ENCODE results near the gene FUZ.

The FUZ gene

DNA sequence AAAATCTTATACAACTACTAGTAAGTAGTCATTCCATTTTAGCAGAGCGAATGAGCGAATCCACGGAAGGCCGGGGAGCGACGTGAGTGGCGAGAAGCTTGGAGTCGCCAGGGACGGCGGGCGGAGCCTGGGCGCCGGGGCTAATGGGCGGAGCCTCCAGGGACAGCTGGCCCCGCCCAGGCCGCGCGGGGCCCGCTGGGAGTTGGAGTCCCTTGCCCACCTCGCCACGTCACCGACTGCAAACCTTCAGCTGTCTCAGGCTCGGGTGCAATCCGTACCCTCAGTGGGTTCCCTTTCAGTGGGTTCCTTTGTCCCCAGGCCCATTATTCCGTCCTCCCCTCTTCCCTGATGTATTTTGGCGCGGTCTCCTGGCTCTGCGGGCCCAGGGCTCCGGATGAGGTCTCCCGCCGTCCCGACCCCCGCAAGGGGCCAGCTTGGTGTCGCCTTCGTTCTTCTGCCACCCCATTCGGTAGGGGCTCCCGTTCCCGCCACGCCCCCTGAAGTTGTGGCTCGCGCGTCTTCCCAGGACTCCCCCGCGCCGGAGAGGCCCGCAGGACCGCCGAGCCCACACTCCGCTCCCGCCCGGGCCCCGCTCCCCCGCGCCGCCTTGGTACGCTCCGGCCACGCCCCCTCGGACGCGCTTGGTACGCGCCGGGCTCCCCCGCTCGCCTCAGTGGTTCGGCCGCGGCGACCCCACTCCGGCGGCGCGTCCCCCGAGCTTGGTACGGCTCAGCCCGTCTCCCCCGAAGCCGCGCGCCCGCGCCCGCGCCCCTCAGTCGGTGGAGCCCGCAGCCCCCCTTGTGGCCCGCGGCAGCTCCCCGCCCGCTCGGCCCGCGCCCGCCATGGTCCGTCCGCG lies 37.6 kb upstream of the FUZ start, which contains the start of gene PTOV1:
Gene PTOV1 (plus strand): TSS at position 673 of the 856 bp plus-strand sequence.
- peak; percentile 89 for DNase-seq (ENCODE audit: low spot score)

DNA sequence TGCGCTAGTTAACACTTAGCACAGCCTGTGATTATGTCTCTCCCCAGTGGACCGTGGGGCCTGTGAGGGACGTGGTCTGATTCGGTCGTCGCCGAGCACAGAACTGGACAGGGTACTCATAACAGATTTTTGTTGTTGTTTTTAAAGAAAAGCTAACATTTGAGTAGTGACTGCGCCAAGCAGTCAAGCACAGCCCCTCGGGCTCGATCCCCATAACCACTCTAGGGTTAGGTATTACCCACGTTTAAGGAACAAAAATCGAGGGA lies 37.1 kb upstream of the FUZ start:
- no peak for DNase-seq (ENCODE audit: low spot score)

- DNase-seq (ENCODE audit: low spot score) = no peak
Measured at GRCh38 chr19:49849433-49850220, 36.5 kb upstream of the FUZ start.

DNA sequence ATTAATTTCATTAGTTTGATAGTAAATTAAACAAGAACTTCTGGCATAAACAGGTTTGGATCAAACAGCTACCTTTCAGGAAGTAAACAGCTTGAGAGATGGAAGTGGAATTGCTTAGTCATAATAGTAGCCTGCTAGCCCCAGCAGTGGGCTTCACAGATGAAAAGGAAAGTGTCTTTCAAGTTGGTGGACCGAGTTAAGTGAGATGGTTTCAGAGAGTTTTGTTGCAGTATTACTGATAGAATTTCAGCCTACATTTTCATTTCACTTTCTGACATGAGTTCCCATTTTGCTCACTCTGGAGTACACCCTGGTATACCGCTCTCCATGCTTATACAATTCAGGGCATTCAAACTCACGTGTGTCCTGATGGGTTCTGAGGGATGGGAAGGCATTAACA lies 35.8 kb upstream of the FUZ start:
- DNase-seq (ENCODE audit: low spot score) = no peak

DNA sequence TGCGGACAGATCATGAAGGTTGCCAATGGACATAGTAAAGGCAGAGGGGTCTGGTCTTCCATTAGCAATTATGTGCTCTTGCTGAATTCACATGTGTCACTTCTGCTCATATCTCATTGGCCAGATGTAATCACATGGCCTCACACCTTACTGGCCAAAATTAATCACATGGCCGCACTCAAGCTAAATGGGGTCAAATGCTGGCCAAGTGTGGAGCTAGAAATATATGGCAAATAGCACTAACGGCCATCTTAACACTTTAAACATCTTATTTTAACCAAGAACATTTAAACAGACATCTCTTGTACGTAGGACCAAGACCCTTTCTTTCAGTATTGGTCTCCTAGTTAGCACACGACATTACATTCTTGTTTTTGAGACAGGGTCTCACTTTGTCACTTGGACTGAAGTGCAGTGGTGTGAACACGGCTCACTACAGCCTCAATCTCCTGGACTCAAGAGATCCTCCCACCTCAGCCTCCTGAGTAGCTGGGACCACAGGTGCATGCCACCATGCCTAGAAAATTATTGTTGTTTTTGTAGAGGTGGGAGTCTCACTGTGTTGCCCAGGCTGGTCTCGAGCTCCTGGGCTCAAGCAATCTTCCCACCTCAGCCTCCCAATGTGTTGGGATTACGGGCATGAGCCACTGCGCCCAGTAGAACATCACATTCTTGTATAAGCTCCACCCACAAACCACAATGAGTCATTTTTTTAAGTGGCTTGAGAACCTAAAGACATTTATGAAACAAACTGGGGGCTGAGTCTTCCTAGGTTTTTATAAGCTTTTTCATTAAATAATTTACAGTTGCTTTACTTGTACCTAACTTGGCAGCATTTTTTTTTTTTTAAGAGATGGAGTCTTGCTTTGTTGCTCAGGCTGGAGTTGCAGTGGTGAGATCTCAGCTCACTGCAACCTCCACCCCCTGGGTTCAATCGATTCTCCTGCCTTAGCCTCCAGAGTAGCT lies 34.9 kb upstream of the FUZ start:
- no peak for DNase-seq (ENCODE audit: low spot score)

DNA sequence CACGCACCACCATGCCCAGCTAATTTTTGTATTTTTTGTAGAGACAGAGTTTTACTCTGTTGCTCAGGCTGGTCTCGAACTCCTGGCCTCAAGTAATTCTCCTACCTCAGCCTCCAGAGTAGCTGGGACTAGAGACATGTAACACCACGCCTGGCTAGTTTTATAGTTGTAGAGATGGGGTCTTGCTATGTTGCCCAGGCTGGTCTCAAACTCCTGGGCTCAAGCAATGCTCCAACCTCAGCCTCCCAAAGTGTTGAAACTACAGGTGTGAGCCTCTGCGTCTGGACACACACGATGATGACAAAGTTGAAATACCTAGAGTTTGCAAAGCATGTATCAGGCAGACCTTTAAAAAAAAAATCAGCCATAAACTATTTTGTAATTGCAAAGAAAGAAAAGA lies 33.3 kb upstream of the FUZ start:
- no peak for DNase-seq (ENCODE audit: low spot score)

- no peak for DNase-seq (ENCODE audit: low spot score)
Measured at GRCh38 chr19:49845414-49845813, 32.3 kb upstream of the FUZ start.

GRCh38 chr19:49844138-49845095 lies 31.3 kb upstream of the FUZ start:
- DNase-seq (ENCODE audit: low spot score) = no peak

DNA sequence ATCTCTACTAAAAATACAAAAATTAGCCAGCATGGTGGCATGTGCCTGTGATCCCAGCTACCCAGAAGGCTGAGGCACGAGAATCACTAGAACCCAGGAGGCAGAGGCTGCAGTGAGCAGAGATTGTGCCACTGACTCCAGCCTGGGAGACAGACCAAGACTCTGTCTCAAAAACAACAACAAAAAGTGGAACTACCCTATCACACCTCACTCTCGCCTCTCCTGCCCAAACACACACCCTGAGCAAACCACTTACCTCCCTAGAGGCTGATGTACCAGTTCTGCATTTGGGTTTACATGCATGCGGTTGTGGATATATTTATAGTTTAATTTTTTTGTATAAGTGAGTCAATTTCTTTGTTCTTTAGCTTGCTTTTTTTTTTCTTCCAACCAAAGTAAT lies 30.2 kb upstream of the FUZ start:
- no peak for DNase-seq (ENCODE audit: low spot score)

GRCh38 chr19:49840736-49841249 lies 27.7 kb upstream of the FUZ start:
- DNase-seq (ENCODE audit: low spot score) = no peak

DNA sequence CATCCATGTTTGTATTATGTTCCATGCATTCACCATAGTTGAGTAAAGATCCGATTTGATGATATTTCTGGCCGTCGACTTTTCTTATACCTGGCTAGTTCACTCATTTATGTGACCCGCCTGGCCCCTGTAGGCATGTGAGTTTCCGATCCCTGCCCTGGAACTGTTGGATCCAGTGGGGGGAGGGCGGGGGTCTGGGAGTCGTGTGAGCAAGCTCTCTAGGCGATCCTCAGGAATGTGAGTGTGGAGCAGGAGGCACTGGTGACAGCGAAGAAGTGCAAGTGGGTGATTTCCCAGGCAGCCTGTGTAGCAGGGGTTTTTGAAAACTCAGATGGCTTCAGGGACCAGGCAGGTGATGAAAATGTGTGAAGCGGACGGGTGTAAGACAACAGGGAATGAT lies 27.2 kb upstream of the FUZ start:
- DNase-seq (ENCODE audit: low spot score) = no peak

DNA sequence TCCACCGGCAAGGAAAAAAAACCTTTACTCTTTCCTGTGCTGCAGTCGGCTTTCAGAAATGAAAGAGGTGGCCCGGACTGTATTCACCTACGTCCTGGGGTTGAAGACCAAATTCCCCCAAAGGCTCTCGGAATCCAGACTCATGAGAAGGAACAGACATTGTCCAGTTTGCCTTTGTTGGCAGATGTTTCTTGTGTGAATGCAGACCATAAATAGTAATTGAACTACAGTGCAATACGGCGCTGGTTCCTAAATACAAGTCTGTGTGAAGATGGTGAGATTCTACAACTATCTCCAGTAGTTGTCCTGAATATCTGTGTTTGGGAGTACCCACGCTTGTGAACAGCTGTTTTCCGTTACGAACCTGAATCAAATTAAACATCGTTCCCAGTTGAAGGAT lies 26.6 kb upstream of the FUZ start:
- no peak for DNase-seq (ENCODE audit: low spot score)

- DNase-seq (ENCODE audit: low spot score) = no peak
Measured at GRCh38 chr19:49838885-49839588, 25.9 kb upstream of the FUZ start.

GRCh38 chr19:49837425-49837824 lies 24.3 kb upstream of the FUZ start:
- DNase-seq (ENCODE audit: low spot score) = no peak

DNA sequence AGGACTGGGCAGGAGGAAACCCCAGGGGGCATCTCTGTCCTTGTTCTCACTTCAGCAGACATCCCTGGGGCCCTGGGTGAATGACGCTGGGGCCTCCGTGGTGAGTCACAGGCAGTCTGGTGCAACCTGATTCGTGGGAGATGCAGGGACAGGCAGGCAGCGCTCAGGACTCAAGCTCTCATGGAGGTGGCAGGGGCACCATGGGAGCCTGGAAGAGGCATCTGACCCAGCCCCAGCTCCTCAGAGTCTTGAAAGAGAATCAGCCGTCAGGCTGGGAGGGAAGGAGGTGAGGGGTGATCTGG lies 23.9 kb upstream of the FUZ start:
- no peak for DNase-seq (ENCODE audit: low spot score)

DNA sequence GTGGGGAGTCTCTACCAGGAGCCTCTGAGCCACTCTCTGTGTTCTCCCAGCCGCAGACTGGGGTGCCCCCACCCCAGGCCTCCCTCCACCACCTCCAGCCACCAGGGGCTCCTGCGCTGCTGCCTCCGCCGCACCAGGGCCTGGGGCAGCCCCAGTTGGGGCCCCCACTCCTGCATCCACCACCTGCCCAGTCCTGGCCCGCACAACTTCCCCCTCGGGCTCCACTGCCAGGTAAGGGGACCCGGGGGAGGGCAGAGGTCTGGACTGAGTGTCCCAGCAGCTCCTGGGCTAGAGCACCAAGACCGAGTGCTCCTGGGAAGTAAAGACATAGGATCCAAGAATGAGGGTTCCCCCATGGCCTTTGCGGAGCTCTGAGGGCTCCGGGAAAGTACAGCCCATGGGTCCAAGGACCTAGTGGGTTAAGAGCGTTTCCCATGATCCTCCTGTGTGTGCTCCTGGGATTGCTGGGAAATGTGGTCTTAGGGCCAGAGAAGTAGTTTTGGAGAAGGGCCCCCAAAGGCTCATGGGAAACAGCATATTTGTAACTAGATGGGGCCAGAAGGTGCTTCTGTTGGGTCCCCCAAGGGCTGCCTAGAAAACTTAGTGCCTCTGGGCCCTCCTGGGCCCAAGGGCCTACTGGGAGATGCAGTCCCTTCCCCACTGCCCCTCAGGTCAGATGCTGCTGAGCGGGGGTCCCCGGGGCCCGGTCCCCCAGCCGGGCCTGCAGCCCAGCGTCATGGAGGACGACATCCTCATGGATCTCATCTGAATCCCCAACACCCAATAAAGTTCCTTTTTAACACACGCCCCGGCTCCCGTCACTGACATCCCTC lies 23.3 kb upstream of the FUZ start:
- DNase-seq (ENCODE audit: low spot score) = no peak

- DNase-seq (ENCODE audit: low spot score) = no peak
Measured at GRCh38 chr19:49835562-49835961, 22.5 kb upstream of the FUZ start.

DNA sequence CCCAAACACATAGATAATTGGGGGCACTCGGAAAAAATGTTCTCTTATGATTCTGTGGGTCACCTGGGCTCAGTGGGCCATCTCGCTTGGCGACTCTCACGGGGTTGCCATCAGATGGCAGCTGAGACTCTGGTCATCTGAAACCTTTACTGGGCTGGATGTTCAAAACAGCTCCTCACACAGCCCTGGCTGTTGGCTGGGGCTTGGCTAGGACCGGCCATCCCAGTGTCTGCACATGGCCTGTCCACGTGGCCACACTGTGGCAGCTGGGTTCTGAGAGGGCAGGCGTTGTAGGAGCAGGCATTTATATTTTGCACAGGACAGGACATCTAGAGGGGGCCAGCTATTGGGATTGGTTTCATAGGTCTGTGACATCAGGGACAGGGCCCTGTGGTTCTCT lies 20.5 kb upstream of the FUZ start:
- no peak for DNase-seq (ENCODE audit: low spot score)

DNA sequence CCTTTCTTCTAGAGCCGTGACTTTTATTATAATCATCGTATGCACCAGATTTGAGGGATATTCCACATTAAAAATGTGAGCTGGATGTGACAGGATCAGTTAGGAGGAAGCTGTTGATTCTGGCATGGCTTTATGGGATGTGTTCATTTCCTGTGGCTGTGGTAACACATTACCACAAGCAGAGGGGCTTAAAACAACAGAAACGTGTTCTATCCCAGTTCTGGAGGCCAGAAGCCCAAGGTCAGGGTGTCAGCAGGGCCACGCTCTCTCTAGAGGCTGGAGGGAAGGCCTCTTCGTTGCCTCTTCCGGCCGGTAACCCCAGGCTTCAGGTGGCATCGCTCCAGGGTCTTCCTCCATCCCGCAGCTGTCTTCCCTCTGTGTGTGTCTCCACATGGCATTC lies 19.5 kb upstream of the FUZ start:
- no peak for DNase-seq (ENCODE audit: low spot score)

DNA sequence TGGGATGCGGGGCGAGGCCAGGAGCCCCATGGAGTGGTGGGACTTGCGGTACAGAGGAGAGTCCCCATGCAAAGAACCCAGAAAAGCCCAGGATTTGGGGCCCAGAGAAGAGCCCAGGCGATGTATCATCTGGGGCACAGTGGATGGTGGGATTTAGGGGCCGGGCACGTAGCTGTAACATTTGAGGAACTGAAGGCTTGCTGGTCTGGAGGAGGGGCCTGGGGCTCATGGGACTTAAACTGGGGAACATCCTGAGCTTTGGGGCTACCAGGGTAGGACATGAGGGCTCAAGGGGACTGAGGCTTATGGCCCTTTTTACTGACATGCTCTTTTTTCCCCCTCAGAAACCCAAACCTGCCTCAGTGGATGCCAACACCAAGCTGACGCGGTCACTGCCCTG lies 18.5 kb upstream of the FUZ start:
- no peak for DNase-seq (ENCODE audit: low spot score)
